ENCODE data around the gene RABEP1.

DNA sequence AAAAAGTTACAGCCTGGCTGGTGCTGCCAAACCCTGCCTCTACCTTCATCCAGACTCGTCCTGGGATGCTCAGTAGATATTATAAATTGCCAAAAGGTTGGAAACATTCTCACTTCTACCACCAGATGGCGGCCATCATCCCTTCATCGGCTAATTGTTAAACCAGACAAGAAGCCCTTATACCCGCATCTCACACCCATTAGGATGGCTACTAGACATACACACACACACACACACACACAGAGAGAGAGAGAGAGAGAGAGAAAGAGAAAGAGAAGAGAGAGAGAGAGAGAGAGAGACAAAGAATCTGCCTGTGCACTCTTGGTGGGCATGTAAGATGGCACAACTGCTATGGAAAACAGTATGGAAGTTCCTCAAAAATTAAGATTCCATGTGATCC lies 32.5 kb upstream of the RABEP1 start:
- TF ChIP-seq, protein P1, sequence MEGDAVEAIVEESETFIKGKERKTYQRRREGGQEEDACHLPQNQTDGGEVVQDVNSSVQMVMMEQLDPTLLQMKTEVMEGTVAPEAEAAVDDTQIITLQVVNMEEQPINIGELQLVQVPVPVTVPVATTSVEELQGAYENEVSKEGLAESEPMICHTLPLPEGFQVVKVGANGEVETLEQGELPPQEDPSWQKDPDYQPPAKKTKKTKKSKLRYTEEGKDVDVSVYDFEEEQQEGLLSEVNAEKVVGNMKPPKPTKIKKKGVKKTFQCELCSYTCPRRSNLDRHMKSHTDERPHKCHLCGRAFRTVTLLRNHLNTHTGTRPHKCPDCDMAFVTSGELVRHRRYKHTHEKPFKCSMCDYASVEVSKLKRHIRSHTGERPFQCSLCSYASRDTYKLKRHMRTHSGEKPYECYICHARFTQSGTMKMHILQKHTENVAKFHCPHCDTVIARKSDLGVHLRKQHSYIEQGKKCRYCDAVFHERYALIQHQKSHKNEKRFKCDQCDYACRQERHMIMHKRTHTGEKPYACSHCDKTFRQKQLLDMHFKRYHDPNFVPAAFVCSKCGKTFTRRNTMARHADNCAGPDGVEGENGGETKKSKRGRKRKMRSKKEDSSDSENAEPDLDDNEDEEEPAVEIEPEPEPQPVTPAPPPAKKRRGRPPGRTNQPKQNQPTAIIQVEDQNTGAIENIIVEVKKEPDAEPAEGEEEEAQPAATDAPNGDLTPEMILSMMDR (IDR thresholded peaks at IDR 0.05), result peak; percentile 45 to 66 (median 59)
- no peak for TF ChIP-seq POLR2A (IDR thresholded peaks at IDR 0.05)

Measured in uterus (tissue), 2 donors.